HG03378 (cell line): ENCODE data around the gene MAP3K15.

Experiments
- ATAC-seq: cut with Tn5 transposase; IDR thresholded peaks from one replicate; pipeline ENCODE4 v1.9.1; 2021; ENCODE audit warnings: mild to moderate bottlenecking, moderate library complexity; ENCODE audit not compliant: unreplicated experiment

MAP3K15 gene, protein sequence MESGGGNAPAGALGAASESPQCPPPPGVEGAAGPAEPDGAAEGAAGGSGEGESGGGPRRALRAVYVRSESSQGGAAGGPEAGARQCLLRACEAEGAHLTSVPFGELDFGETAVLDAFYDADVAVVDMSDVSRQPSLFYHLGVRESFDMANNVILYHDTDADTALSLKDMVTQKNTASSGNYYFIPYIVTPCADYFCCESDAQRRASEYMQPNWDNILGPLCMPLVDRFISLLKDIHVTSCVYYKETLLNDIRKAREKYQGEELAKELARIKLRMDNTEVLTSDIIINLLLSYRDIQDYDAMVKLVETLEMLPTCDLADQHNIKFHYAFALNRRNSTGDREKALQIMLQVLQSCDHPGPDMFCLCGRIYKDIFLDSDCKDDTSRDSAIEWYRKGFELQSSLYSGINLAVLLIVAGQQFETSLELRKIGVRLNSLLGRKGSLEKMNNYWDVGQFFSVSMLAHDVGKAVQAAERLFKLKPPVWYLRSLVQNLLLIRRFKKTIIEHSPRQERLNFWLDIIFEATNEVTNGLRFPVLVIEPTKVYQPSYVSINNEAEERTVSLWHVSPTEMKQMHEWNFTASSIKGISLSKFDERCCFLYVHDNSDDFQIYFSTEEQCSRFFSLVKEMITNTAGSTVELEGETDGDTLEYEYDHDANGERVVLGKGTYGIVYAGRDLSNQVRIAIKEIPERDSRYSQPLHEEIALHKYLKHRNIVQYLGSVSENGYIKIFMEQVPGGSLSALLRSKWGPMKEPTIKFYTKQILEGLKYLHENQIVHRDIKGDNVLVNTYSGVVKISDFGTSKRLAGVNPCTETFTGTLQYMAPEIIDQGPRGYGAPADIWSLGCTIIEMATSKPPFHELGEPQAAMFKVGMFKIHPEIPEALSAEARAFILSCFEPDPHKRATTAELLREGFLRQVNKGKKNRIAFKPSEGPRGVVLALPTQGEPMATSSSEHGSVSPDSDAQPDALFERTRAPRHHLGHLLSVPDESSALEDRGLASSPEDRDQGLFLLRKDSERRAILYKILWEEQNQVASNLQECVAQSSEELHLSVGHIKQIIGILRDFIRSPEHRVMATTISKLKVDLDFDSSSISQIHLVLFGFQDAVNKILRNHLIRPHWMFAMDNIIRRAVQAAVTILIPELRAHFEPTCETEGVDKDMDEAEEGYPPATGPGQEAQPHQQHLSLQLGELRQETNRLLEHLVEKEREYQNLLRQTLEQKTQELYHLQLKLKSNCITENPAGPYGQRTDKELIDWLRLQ (N-terminal part only)

DNA sequence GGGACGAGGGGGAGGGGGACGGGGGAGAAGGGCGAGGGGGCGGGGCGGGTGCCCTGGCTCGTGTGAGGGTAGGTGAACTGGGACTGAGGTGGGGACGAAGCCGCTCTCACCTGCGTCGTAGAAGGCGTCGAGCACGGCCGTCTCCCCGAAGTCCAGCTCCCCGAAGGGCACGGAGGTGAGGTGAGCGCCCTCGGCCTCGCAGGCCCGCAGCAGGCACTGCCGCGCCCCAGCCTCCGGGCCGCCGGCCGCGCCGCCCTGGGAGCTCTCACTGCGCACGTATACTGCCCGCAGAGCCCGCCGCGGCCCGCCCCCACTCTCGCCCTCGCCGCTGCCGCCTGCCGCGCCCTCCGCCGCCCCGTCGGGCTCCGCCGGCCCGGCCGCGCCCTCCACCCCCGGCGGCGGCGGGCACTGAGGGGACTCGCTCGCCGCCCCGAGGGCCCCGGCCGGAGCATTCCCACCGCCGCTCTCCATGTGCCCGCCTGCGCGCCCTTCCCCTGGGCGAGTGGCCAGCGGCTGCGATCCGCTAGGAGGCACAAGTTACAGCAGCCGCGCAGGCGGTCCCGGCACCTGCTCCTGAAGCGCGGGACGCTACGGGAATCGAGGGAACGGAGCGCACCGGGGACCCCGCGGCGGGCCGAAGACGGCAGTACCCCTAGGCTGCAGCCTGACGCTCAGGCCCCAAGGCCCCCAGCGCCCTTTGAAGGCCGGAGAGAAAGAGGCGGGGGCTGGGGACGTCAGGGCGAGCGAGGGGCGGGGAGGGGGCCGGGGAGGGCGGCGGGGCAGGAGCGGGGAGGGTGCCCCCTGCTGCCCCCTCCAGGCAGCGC, at the start of gene MAP3K15:
Gene MAP3K15, minus strand, starts transcription at position 718 of the 824 bp plus-strand sequence. Its CDS starts 247 bp downstream, at position 471.
- ATAC-seq = no peak

DNA sequence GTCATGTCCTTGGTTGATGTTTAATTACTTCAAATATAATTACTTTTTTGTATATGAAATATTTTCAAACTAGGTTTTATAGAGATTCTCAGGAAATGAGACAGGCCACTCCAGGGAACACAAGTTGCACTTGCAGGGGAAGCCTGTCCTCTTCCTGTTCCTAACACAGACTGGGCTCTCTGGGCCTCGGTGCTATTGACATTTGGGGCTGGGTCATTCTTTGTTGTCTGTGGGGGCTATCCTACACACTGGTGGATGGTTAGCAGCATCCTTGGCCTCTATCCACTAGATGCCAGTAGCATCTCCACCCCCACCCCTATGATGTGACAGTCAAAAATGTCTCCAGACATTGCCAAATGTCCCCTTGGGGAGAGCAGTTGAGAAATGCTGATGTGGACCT, 49.3 kb upstream of the MAP3K15 start:
- no peak for ATAC-seq

DNA sequence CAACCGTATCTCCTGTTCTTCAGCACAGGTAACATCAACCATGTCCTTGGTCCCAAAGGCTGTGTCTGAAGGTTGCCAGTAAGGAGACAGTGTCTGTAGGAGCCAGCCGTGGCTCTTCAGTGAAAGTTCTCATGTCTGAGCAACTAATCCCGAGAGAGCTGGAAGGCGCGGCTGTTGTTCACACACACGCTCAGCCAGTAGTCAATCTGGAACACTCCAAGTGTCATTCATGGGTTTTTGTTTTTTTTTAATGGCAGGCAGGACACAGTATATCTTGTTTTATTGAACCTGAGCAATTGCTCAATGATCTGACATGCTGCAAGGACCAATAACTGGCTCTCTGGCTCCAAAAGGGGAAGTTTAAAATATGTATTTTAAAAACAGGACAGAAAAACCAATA, 48.4 kb upstream of the MAP3K15 start:
- ATAC-seq = peak; percentile 29

DNA sequence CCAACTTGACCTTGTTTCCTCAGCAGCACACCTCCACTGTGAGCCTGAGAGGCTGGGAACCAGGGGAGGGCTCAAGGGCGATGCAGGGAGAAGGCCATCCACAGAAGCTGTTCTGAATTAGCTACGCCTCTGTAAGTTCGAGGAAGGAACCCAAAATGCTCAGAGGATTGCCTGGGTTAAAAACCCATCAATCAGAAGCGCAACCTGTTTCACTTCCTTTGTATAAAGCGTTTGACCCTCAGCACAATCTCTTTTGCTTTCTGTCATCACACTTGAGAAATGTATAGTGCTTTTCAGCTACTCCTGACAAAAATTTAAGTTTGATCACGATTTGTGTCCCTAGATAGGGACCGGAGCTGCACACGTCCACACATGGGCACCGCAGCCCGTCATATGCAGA, 48.0 kb upstream of the MAP3K15 start:
- peak; percentile 50 for ATAC-seq

DNA sequence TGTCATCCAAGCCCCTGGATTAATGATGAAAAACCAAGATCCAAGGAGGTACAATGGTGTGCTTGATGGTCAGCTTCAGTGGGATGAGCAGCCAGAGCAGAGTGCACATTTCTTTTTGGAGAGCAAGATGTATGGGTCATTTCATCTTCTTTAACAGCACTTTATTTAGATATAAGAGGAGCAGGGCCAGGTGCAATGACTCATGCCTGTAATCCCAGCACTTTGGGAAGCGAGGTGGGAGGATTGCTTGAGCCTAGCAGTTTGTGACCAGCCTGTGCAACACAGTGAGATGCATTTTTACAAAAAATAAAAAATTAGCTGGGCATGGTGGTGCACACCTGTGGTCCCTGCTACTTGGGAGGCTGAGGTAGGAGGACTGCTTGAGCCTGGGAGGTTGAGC, 45.3 kb upstream of the MAP3K15 start:
- ATAC-seq = no peak

DNA sequence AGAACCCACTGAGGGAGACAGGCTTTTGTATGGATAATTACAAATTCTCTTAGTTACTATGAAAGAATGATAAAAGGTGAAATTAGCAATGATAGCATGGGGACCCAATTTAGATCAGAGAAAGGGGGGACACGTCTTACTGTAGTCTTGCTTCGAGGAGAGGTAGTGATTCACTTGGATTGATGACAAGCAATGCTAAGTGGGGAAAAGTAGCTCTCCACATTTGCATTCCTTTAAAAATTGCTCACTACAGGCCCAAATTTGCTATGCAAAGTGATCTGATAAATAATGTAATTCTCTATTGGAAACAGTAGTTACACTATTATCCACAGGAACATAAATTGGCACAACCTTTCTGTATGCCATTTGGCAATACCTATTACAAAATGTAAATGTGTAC, 42.5 kb upstream of the MAP3K15 start:
- ATAC-seq = no peak

DNA sequence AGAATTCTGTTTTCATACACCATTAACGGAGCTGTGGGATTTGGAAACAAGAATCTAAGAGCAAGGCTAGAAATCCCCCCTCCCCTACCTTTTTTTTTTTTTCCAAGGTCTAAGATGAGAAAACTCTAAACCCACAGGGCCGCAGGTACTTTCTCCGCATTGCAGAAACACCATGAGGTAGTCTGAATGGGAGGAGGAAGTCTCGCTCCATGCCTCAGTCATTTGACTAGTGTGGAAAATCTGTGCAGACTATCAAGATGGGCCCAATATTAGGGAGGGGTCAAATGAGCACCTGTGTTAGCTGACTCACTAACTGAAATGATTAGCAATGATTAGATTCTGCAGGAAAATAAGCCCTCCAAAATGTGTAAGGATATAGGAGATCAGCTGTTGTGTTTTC, 40.9 kb upstream of the MAP3K15 start:
- ATAC-seq = no peak

DNA sequence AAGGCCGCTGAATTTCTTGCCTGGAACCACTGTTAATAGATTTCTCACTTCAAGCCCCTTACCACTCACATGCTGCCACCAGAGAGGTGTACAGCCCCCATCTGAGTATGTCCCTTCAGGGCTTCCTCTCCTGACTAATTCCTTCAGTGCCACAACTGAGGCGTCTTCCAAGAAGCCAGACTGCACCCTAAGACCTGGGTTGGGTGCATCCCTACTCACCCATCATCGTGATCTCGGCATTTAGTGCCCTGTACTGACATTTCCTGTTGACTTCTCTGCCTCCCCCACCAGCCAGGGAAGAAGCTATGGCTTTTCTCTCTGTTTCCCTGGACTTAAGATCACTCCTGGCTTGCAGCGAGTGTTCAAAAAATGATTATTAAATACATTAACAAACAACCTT, 40.4 kb upstream of the MAP3K15 start:
- ATAC-seq = no peak

DNA sequence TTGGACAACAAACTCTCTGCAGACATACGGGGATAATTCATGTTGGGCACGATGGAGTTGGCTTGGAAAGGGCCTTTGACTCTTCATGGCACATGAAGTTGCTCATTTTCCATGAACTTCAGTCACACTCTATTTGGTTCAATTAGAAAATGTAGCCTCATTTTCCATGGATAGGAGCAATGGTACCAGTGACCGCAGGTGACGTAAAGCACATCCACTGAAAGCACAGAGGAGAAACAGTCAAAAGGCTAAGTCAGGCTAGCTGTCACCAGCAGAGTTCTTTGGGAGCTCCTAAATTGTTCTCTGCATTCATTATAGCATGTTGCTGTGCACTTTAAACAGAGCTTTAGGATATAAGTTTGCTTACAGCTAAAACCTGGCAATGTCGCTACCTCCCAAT, 39.9 kb upstream of the MAP3K15 start:
- ATAC-seq = no peak

DNA sequence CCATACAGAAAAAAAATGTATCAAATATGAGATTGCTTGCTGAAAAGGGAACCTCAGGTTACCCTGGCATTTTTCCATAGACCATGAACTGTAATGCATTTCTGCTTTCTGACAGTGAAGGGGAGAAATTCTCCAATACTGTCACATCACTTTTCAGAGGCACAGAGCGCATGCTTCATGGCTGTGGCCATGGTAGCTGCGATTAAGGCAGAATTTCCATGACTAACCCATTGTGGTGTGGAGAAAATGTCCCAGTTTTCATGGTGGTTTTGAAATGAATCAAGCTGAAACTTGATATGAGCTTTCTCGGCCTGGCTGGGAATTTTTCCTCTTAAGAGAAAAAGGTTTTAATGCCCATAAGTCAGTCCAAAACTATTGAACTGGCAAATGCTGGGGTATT, 39.5 kb upstream of the MAP3K15 start:
- ATAC-seq = peak; percentile 46

DNA sequence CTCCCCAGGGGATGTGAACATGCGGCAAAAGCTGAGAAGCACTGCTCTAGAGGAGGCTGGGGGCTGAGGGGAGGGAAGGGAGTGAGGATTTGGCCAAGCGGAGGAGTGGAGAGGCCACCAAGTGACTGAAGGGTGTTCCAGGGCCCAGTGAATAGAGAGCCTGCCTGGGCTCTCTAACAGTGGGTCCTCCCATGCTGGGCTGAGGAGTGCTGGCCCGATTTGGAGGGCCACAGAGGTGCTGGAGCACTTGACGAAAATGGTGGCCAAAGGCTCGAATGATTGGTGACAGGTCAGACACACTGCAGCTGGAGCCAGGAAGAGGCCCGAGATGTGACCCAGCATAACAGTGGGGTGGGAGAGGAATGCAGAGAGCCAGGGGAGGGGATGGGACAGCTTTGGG, 37.5 kb upstream of the MAP3K15 start:
- ATAC-seq = no peak

DNA sequence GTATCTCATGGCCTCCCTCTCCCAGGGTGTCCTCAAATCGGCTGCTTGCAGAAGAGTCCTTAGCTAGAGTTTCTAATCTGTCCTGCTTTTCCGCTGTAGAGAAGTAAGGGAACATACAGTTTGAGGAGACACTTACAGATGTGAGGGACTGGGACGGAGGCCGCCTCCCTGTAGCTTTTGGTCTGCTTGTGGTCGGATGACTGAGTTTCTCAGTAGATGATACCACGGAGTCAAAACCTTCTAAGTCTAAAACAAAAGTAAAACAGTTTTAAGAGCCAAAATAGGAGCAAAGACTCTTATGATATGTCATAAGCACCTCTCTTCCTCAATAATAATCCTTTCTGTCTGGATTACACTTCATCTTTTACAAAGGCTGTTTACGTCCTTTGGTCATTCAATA, 34.5 kb upstream of the MAP3K15 start:
- no peak for ATAC-seq

DNA sequence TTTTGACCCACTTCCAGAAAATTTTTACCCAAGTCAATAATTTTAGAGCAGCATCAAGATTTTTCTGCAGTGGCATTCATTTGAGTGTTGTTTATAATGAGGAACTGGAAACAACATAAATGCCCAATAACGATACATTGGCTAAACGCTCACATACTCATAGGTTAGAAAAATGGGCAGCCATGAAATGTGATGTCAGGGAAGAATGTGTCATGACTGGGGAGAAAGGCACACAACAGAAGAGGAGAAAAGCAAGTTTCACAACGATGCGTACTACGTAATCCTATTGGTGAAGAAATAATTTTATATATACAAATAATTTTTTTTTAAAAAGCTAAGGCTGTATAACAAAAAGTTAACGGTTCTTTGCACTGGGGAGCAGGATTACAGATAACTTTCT, 33.6 kb upstream of the MAP3K15 start:
- no peak for ATAC-seq

DNA sequence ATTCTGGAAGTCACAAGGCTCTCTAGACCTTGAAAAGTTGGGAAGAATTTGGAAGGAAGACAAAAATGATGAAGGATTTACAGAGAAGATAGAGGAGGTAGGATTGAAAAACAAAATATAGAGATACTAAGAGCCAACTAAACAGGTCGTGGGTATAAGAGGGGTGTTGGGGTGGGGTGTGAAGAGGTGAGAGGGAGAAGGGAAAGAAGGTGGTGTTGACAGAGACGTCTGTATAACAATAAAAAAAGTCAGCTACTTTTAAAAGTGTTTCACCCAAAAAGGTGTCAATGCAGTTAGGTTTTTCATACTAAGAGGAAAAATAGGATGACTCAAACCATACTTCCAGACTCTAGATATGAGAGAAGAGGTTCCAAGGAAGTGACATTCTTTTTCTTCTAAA, 33.0 kb upstream of the MAP3K15 start:
- ATAC-seq = no peak

DNA sequence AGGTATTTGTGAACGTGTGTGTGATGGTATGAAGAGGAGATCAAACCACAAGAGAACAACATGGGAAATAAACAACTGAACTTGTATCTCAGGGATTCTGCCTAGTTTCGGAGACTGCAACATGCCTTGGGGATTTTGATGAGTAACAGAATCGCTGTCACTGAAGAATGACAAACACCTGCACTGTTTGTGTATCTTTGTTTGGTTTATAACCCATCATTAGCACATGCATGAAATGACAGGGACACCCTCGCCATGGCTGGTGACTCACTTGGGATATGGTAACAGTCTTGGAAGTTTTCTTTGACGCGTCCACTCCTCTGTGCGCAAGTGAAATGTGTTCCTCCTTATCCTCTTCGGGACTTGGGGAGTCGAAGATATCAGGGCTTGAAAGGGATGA, 30.3 kb upstream of the MAP3K15 start:
- no peak for ATAC-seq

DNA sequence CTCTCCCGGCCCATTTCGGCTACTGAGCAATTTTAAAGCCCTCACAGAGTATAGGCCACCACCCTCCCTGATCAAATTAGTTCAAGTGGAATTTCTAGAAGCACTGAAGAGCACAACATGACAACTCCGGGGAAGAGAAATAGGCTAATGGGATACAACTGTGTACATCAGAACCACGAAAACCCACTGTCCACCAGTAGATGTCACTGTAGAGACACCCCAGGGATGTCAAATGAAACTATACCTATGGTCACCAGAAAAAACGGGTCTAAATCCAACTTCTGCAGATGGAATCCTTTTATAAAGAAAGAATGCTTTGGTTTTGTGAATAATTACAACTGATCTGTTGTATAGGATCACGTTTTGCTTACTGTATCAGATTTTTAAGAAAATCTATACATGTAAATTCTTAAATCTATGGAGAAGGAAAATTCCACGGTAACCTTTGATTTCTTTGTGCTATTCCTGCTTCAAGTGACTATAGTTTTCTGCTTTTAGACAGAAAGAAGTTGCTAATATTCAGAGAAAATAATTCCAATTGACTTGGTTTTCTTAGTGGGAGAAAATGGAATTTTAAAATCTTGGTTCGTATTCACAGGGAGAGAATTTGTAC, 29.5 kb upstream of the MAP3K15 start:
- ATAC-seq = no peak

DNA sequence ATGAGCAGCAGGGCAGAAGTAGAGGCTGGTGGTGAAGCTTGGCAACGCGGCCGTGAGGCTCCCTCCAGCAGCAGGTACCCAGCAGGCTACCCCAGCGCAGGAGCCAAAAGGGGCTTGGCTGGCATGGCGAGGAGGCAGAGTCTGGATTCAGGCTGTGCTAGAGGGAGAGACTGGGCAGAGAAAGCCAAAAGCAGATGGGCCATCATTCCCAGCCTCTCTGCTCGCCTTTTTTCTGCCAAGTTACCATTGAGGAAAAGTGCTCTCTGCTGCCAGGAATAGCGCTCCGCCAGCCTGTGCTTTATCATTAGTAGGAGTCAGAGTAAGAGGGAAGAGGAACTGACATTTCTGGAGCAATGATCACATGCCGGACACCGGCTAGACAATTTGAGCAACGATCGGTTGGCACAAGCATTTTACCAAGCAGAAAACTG, 28.7 kb upstream of the MAP3K15 start:
- ATAC-seq = no peak

DNA sequence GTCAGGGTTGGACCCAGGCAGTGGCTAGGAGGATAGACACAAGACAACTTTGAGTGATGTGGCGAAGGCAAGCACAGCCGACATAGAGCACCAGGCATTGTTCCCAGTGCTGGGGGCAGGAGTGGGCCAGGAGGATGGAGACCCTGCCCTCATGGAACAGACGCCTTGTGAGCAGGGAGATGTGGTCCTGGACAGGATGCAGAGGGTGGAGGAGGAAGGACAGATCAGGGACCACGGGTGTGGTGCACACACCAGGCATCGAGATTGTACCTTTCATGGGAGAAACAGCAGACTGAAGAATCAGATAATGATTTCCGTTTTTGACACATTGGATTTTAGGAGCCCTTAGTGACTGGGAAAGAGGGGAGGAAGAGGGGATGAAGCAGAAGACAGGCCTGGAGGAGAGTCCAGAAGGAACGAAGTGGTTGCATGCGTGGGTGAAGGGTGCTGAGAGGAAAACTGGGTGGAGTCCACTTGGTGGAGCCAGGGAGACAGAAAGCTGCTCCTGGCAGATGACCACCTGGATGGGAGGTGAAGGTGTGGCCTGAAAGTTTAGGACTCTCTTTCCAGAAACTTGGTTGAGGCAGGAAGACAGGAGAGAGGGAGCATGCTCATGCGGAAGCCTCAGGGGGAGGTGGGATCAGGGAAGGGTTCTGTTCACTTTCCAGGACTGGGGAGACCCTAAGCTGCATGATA, 27.9 kb upstream of the MAP3K15 start:
- no peak for ATAC-seq

DNA sequence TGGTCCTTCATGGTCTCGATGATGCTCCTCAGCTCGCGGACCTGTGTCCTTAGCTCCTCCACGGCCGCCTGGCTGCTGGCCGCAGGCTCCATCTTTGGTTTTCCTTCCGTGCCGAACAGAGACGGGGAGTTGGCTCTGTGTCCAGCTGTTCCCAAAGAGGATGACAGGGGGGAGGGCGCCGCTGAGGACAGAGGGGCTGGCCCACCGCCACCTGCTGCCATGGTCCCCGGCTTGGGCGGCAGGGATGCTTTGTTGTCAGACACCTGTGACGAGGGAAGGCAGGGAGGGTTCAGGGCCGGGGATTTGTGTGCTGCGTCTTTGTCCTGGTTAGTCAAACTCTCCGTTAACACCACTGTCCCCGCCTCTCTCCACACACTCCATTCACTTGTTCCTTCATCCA, 26.6 kb upstream of the MAP3K15 start:
- no peak for ATAC-seq
